Measurements from ENCODE around the gene TSPEAR.

The TSPEAR gene

DNA sequence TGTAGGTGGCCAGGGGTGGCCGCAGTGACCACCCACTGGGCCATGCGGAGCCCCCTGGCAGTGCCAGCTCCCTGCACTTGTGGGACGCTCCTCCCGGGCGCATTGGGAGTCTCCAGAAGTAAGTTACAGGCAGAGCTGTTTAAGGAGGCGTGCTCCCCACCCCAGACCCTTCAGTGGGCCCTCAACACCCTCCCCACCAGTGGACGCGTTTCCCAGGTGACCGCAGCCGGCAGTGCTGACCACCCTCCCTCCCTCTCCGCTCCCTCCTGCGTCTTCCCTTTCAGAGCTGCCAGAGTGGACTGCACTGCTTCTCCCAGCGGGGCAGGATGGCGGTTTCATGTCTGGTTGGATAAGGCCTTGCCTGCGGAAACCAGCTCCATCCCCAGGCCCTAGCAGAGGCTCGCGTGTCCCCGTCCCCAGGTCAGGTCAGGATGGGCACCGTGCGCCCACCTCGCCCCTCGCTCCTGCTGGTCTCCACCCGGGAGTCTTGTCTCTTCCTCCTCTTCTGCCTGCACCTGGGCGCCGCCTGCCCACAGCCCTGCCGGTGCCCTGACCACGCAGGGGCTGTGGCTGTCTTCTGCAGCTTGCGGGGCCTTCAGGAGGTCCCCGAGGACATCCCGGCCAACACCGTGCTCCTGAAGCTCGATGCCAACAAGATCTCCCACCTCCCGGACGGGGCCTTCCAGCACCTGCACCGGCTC, 255.0 kb downstream of the TSPEAR start:
- DNase-seq = no peak

GRCh38 chr21:44455524-44456213, 255.7 kb downstream of the TSPEAR start:
- no peak for DNase-seq

DNA sequence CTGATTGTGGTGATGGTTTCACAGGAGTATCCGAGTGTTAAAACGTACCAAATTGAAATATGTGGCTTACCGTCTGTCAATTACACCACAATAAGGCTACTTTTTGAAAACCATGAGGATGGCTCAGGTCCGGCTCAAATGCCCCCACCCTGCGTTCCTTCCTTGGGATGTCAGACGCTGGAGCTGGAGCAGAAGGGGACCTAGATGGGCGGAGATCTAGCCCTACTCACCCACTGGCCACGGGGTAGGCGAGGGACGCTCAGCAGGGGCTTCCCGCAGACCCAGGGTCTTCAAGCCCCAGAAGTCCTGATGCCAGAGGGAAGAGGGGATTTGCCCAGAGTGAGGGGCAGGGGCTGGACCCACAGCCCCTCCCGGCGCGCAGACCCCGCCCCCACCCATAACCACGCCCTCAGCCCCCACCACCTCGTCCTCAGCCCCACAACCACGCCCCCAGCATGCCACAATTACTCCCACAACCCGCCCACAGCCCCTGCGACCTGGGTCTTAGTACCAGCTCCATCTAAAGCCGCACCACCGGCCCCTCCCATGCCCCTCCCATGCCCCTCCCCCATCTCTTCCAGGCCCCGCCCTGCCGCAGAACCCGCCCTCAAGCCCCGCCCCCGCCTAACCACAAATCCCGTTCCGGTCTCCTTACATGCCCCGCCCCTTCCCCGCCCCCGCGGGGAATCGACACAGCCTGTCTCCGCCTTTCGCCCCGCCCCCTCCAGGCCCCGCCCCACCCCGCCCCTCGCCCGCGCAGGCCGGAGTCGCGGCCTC, 256.4 kb downstream of the TSPEAR start, which contains the start of gene LRRC3:
Gene LRRC3 (plus strand): TSS at position 764 of the 777 bp plus-strand sequence. CDS start 1,135 bp downstream, outside the sequence.
- peak; percentile 64 for DNase-seq

DNA sequence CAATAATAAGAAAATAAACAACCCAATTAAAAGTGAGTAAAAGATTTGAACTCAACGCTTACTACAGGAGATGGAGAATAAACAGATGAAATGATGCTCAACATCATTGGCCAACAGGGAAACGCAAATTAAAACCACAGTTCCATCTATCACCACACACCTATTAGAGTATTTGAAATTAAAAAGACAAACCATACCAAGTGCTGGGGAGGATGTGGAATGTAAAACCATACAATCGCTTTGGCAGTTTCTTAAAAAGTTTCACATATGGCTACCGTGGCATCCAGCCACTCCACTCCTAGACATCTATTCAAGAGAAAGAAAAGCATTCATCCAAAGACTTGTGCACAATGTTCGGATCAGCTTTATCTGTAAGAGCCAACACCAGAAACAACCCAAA, 257.3 kb downstream of the TSPEAR start:
- no peak for DNase-seq

GRCh38 chr21:44453120-44453519, 258.3 kb downstream of the TSPEAR start:
- no peak for DNase-seq

- no peak for DNase-seq
These were observed 260.4 kb downstream of the TSPEAR start for GRCh38 chr21:44450999-44451398.

- no peak for DNase-seq
These were observed 261.0 kb downstream of the TSPEAR start for GRCh38 chr21:44450402-44450801.

GRCh38 chr21:44449473-44450363, 261.7 kb downstream of the TSPEAR start:
- DNase-seq = no peak

GRCh38 chr21:44448651-44449131, 262.7 kb downstream of the TSPEAR start:
- no peak for DNase-seq
